NCI-H187 (cell line): ENCODE data around the gene SLC17A2.
A peak's percentile ranks its signal among the peaks of the same experiment; 100 is the strongest.

Experiments used
- DNase-seq, 2 experiments: peaks; one replicate each; lab custom pipeline; 2025; lab: John Stamatoyannopoulos, UW

The SLC17A2 gene, protein sequence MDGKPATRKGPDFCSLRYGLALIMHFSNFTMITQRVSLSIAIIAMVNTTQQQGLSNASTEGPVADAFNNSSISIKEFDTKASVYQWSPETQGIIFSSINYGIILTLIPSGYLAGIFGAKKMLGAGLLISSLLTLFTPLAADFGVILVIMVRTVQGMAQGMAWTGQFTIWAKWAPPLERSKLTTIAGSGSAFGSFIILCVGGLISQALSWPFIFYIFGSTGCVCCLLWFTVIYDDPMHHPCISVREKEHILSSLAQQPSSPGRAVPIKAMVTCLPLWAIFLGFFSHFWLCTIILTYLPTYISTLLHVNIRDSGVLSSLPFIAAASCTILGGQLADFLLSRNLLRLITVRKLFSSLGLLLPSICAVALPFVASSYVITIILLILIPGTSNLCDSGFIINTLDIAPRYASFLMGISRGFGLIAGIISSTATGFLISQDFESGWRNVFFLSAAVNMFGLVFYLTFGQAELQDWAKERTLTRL

GRCh38 chr6:25930532-25931410, at the start of gene SLC17A2:
SLC17A2 (minus strand) TSS chr6:25930691; CDS start chr6:25925796, 4,895 bp downstream.
- no peak for DNase-seq

DNA sequence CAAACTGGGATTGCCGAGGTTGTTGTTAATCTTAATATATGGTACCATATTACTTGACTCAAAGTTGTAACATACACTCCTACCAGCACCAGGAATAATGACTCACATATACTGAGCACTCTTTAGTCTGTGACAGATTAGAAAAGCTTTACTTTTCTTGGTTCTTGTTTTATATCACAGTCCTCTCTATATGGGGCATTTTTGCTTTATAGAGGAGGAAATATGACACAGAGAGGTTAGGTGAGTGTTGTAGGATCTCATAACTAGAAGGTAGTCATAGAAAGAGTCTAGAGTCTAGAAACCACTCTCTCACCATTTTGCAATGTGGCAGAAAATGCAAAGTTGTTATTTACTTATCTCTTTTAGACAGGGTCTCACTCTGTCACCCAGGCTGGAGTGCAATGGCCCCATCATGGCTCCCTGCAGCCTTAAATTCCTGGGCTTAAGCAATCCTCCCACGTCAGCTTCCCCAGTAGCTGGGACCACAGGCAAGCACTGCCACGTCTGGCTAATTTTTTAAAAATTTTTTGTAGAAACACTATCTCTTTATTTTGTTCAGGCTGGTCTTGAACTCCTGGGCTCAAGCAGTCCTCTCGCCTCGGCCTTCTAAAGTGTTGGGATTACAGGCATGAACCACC, 45.6 kb upstream of the SLC17A2 start:
- no peak for DNase-seq

GRCh38 chr6:25973923-25974555, 43.5 kb upstream of the SLC17A2 start:
- DNase-seq, result no peak

- no peak for DNase-seq
Observed at GRCh38 chr6:25972902-25973301, 42.4 kb upstream of the SLC17A2 start.

GRCh38 chr6:25972128-25972527, 41.6 kb upstream of the SLC17A2 start:
- DNase-seq, result no peak

GRCh38 chr6:25971187-25971821, 40.8 kb upstream of the SLC17A2 start:
- DNase-seq, result no peak

- no peak for DNase-seq
Observed at GRCh38 chr6:25968769-25969168, 38.3 kb upstream of the SLC17A2 start.

DNA sequence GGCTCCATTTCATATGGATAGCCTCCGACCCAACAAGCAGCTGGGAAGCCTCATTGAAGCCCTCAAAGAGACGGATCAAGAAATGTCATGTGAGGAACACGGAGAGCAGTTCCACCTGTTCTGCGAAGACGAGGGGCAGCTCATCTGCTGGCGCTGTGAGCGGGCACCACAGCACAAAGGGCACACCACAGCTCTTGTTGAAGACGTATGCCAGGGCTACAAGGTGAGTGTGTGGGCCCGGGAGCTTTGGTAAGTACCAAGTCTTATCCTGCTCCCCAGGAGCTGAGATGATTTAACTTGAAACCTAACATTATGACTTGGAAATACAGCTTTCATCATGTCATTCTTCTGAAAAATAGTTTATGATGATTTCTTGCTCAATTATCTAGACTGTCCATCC, 36.2 kb upstream of the SLC17A2 start:
- DNase-seq, result no peak

- no peak for DNase-seq
Observed at GRCh38 chr6:25965058-25965457, 34.6 kb upstream of the SLC17A2 start.

DNA sequence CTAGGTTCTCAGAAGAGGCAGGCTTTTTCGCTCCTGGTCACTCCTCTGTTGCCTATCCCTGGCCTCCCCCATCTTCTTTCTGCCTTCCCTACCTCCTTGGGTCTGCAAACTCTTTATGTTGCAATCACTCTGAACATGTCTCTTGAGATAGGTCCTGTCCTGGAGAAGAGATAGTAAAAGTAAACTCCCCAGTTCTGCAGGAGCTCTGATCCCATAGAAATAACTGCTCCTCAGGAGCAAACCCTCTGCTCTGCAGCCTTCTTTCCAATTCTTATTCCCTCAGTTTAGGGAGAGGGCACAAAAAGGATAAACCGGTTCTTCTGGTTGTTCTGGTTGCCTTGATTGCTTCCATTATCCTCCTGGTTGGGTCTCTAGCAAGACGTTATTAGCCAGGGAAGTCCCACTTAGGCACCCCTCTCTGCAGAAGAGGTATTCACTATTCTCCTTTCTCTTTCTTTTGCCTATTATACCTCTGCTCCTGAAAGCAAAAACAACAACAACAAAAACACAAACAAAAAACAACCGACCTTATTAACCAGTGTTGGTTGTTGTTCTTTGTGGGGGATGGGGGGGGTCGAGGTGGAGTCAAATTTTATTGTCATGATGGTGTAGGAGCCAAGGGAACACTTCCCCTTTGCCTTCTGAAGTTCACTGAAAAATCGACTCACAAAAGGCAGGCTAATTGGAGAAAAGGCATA, 33.1 kb upstream of the SLC17A2 start:
- DNase-seq, result no peak

DNA sequence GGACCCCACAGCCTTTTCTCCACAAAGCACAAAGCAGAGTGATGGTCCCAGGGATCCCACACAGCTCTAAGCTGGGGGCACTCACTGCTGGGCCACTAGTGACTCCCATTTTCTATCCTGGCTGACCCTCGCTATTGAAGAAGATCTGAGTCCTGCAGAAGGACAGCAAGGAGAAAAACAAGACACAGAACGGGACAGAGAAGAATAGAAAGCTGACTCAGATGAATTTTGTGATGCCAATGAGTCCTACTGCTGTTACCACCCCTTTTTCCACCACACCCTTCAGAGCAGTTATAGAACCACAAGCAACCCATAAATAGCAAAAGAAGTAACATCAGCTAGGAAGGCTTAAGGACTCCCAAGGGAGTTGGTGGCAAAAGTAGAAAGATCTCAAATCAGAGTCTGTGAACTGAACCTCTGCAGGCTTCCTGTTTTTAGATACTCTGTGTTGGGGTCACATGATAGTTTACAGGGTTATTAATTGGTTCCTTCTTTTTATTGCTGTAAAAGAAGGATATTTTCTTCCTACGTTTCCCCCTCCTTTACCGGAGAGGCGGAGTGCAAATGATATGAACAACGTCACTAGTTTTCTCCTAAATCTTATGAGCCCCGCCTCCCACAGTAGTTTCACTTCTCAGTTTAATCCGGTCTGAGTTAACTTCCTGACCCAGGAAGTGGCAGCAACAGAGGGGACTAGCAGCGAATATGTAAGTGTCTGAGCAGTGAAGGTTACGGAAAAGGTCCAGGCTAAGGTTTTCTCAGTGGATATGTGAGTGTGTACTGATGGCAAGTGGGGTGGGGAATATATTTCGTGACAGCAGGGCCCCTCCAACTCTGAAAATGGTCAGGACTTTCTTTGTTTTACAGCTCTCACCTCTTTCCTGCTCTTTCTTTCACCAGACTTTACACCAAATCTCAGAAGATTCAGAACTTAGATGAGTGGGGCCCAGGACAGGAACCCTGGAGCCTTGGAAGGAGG, 31.9 kb upstream of the SLC17A2 start, which contains the start of gene TRIM38:
TRIM38 (plus strand) TSS at position 654 of the 979 bp plus-strand sequence. CDS start 3,721 bp downstream, outside the sequence.
- peak; percentile 6 to 39 for DNase-seq

DNA sequence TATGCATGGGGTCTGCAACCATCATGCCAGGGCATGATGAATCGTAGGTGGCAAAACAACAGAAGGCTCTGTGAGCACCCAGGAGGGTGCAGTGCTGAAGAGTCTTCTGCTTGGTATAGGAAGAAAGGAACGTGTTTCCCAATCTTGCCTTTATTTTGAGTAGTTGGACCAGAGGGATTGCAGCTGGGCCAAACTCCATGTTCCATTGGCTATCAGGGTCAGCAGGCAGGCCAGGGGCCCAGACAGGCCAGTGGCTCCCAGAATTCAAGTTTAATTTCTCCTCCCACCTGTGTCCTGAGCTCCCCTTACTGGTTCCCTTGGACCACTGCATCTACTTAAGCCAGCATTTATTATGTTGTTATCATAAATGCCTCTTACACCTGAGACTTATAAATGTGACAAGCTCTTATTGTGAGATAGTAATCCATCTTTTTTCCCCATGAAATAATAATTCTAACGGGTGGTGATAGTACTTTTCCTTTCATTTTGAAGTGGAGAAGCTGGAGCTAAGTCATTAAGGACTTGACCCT, 31.2 kb upstream of the SLC17A2 start:
- DNase-seq, result no peak

GRCh38 chr6:25960734-25961133, 30.2 kb upstream of the SLC17A2 start:
- no peak for DNase-seq

DNA sequence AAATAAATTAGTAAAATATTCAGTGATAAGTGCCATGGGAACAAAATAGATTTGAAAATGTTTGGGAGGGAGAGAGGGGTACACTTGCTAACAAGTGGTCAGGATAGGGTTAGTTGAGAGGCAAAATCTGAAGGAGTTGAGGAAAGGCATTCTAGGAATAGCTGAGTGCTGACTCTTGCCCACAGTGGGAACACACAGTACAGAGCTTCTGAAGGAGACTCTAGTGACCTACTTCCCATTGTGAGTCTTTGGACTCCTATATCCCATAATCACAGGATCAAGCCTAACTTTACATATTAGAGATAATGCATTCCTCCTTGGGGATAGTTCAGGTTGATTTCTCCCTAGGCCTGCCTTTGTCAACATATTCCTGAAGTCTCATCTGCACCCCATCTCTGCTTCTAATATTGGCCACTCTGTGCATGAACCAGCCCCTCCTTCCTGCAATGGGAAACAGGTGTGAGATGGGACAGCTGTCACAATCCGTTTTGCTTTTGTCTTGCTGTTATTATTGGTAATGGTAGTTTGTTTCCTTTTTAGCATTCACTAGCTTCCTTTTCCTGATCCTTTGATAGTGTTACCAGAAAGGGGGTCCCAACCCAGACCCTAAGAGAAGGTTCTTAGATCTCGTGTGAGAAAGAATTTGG, 29.5 kb upstream of the SLC17A2 start:
- no peak for DNase-seq

DNA sequence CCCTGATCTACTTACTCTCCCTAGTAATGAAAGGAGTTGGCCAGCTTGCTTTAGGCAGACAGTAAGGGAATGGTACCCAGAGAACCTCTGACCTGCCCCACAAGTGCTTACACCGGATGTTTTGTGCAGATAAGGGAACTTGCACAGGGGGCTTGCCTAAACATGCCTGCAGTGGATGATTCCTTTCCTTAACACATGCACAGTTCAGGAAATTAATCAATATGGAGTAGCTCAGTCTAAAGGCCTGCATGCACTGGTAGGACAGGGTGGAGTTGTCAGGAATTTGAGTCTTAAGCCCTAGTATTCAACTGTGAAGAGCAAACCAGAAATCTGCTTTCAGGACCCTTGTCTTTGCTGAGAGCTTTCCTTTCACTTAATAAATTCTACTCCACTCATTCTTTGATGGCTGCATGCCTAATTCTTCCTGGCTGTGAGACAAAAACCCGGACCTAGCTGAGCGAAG, 28.2 kb upstream of the SLC17A2 start:
- no peak for DNase-seq

DNA sequence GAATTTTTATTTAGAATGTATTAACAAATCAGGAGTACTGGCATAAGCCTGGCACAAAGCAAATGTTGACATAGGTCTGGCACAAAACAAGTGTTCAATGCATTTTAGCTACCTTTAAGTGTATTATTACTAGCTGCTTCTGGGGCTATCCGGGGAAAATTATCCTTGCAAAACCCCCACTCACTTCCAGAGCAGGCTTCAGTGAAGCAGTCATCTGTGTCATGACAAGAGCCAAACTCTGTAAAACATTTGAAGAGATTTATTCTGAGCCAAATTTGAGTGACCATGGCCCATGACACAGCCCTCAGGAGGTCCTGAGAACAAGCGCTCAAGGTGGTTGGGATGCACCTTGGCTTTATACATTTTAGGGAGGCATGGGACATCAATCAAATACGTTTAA, 25.7 kb upstream of the SLC17A2 start:
- DNase-seq, result no peak

DNA sequence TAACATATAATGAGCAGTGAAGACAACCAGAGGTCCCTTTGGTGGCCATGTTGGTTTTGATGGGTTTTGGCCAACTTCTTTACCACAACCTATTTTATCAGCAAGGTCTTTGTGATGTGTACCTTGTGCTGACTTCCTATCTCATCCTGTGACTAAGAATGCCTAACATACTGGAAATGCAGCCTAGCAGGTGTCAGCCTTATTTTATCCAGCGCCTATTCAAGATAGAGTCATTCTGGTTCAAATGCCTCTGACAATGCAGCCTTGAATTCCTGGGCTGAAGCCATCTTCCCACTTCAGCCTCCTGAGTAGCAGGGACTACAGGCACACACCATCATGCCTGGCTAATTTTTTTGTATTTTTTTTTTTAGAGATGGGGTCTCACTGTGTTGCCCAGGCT, 24.3 kb upstream of the SLC17A2 start:
- DNase-seq, result no peak

DNA sequence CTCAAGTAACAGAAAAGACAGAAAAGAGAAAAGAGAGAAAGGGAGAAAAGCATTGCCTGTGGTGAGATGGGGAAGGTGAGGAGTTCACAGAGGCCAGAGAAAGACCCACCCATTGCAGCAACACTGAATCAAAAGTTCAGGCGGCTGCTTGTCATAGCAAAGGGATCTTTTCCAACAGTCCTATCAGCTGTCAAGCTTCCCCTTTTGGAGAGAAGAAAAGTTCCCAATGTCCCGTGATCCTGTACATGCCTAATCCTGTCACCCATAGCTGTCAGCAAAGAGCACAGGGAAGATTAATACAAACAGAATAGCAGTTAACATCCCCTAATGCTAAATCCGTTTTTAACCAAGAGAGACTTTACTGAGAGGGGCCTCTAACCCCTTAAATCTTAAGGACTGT, 23.2 kb upstream of the SLC17A2 start:
- no peak for DNase-seq

DNA sequence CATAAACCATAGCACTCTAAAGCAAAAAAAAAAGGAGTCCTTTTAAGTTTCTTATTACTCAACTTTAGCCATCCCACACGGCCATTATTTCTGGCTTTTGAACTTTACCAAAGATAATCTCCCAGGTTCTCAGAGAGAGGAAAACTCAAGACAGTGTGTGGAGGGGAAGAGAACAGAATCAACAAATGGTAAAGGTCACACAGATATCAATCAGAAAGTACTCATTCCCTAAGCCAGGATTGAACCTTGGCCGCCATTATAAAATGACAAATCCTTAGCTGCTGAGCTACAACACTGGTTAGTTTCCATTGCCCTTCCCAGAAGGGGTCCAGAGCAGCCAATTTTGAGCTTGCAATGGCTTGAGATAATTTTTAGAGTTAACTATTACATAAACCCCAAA, 22.0 kb upstream of the SLC17A2 start:
- DNase-seq, result no peak
